ENCODE results near the gene FAM107B. TPM values are rescaled to one million over a fixed set of nuclear protein-coding genes. Genes with fewer than 3 reads are reported as not detected.
A peak's percentile ranks its signal among the peaks of the same experiment; 100 is the strongest.

The FAM107B gene
- total and polyA plus RNA-seq, 2 experiments from 2014 or later: 11.0 to 17.6 TPM

DNA sequence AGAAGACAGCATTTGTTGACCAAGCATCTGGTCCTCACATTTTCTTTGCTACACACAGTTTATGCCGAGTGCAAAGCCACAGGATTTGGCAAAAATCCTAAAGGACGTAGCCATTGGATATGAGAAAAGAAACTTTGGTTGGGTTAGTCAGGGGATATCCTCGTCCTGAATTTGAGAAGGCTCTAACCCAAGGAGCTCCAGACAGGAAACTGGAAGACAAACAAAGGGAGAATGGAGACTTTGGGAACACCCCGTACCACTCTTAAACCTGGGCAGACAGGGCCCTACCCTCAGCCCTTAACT is 297.3 kb downstream of the FAM107B start:
- Mint-ChIP-seq H3K4me1 (peaks cover 10% of the 10 kb centered on the region; the same call in 2 of the 3 replicates), H3K36me3 (ENCODE audit: low read depth) (peaks cover 9% of the 10 kb centered on the region), H3K27ac (no peak overlapping the region), H3K4me3 (no peak overlapping the region), H3K9me3 (peaks cover 9% of the 10 kb centered on the region), H3K27me3 (ENCODE audit: insufficient read depth, low read depth, poor library complexity) (peaks cover 1% of the 10 kb centered on the region)
- no peaks in the 10 kb centered on the region; the same call in 1 of the 2 replicates for H3K4me1 ChIP-seq (ENCODE audit: insufficient read depth)
- ATAC-seq: no peak
- no peaks in the 10 kb centered on the region for H3F3A ChIP-seq (replicated peaks; ENCODE audit: low read depth)
- H3K9me2 ChIP-seq (ENCODE audit: insufficient read depth): no peaks in the 10 kb centered on the region
- H3K27me3 ChIP-seq (ENCODE audit: insufficient read depth): no peaks in the 10 kb centered on the region
- H3K79me2 ChIP-seq (replicated peaks; ENCODE audit: insufficient read depth): no peaks in the 10 kb centered on the region
- no peak for DNase-seq (ENCODE audit: low spot score)
- no peak overlapping the region for H3K27ac ChIP-seq (ENCODE audit: low read depth)
- TF ChIP-seq ZNF114 (CRISPR knock-in tag; IDR thresholded peaks at IDR 0.05): no peak
- no peak for TF ChIP-seq EZH2phosphoT487 (IDR thresholded peaks at IDR 0.05; ENCODE audit: unreplicated experiment)
- no peak for TF ChIP-seq POLR2AphosphoS5 (IDR thresholded peaks at IDR 0.05; ENCODE audit: low read depth)
- no peak for TF ChIP-seq STAT1 (IDR thresholded peaks at IDR 0.05; ENCODE audit: unreplicated experiment)
- no peak for TF ChIP-seq CREB1 (CRISPR knock-in tag; IDR thresholded peaks at IDR 0.05; ENCODE audit: low read depth)
- TF ChIP-seq, protein P1, sequence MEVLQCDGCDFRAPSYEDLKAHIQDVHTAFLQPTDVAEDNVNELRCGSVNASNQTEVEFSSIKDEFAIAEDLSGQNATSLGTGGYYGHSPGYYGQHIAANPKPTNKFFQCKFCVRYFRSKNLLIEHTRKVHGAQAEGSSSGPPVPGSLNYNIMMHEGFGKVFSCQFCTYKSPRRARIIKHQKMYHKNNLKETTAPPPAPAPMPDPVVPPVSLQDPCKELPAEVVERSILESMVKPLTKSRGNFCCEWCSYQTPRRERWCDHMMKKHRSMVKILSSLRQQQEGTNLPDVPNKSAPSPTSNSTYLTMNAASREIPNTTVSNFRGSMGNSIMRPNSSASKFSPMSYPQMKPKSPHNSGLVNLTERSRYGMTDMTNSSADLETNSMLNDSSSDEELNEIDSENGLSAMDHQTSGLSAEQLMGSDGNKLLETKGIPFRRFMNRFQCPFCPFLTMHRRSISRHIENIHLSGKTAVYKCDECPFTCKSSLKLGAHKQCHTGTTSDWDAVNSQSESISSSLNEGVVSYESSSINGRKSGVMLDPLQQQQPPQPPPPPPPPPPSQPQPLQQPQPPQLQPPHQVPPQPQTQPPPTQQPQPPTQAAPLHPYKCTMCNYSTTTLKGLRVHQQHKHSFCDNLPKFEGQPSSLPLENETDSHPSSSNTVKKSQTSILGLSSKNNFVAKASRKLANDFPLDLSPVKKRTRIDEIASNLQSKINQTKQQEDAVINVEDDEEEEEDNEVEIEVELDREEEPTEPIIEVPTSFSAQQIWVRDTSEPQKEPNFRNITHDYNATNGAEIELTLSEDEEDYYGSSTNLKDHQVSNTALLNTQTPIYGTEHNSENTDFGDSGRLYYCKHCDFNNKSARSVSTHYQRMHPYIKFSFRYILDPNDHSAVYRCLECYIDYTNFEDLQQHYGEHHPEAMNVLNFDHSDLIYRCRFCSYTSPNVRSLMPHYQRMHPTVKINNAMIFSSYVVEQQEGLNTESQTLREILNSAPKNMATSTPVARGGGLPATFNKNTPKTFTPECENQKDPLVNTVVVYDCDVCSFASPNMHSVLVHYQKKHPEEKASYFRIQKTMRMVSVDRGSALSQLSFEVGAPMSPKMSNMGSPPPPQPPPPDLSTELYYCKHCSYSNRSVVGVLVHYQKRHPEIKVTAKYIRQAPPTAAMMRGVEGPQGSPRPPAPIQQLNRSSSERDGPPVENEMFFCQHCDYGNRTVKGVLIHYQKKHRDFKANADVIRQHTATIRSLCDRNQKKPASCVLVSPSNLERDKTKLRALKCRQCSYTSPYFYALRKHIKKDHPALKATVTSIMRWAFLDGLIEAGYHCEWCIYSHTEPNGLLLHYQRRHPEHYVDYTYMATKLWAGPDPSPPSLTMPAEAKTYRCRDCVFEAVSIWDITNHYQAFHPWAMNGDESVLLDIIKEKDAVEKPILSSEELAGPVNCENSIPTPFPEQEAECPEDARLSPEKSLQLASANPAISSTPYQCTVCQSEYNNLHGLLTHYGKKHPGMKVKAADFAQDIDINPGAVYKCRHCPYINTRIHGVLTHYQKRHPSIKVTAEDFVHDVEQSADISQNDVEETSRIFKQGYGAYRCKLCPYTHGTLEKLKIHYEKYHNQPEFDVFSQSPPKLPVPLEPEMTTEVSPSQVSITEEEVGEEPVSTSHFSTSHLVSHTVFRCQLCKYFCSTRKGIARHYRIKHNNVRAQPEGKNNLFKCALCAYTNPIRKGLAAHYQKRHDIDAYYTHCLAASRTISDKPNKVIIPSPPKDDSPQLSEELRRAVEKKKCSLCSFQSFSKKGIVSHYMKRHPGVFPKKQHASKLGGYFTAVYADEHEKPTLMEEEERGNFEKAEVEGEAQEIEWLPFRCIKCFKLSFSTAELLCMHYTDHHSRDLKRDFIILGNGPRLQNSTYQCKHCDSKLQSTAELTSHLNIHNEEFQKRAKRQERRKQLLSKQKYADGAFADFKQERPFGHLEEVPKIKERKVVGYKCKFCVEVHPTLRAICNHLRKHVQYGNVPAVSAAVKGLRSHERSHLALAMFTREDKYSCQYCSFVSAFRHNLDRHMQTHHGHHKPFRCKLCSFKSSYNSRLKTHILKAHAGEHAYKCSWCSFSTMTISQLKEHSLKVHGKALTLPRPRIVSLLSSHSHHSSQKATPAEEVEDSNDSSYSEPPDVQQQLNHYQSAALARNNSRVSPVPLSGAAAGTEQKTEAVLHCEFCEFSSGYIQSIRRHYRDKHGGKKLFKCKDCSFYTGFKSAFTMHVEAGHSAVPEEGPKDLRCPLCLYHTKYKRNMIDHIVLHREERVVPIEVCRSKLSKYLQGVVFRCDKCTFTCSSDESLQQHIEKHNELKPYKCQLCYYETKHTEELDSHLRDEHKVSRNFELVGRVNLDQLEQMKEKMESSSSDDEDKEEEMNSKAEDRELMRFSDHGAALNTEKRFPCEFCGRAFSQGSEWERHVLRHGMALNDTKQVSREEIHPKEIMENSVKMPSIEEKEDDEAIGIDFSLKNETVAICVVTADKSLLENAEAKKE (CRISPR knock-in tag; IDR thresholded peaks at IDR 0.05): no peak
- TF ChIP-seq JUNB (IDR thresholded peaks at IDR 0.05; ENCODE audit: unreplicated experiment): no peak
- no peak for TF ChIP-seq ZNF331 (CRISPR knock-in tag; IDR thresholded peaks at IDR 0.05; ENCODE audit: low read depth)
- TF ChIP-seq, protein P2, sequence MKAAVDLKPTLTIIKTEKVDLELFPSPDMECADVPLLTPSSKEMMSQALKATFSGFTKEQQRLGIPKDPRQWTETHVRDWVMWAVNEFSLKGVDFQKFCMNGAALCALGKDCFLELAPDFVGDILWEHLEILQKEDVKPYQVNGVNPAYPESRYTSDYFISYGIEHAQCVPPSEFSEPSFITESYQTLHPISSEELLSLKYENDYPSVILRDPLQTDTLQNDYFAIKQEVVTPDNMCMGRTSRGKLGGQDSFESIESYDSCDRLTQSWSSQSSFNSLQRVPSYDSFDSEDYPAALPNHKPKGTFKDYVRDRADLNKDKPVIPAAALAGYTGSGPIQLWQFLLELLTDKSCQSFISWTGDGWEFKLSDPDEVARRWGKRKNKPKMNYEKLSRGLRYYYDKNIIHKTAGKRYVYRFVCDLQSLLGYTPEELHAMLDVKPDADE (IDR thresholded peaks at IDR 0.05): no peak
- no peak for TF ChIP-seq EZH2 (IDR thresholded peaks at IDR 0.05; ENCODE audit: low read depth, unreplicated experiment)
- TF ChIP-seq, protein P3, sequence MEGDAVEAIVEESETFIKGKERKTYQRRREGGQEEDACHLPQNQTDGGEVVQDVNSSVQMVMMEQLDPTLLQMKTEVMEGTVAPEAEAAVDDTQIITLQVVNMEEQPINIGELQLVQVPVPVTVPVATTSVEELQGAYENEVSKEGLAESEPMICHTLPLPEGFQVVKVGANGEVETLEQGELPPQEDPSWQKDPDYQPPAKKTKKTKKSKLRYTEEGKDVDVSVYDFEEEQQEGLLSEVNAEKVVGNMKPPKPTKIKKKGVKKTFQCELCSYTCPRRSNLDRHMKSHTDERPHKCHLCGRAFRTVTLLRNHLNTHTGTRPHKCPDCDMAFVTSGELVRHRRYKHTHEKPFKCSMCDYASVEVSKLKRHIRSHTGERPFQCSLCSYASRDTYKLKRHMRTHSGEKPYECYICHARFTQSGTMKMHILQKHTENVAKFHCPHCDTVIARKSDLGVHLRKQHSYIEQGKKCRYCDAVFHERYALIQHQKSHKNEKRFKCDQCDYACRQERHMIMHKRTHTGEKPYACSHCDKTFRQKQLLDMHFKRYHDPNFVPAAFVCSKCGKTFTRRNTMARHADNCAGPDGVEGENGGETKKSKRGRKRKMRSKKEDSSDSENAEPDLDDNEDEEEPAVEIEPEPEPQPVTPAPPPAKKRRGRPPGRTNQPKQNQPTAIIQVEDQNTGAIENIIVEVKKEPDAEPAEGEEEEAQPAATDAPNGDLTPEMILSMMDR (conservative IDR thresholded peaks at IDR 0.05; ENCODE audit: low read depth in 2 of 2): no peak
- no peak for TF ChIP-seq NANOG (IDR thresholded peaks at IDR 0.05; ENCODE audit: borderline replicate concordance)
- TF ChIP-seq, protein P4, sequence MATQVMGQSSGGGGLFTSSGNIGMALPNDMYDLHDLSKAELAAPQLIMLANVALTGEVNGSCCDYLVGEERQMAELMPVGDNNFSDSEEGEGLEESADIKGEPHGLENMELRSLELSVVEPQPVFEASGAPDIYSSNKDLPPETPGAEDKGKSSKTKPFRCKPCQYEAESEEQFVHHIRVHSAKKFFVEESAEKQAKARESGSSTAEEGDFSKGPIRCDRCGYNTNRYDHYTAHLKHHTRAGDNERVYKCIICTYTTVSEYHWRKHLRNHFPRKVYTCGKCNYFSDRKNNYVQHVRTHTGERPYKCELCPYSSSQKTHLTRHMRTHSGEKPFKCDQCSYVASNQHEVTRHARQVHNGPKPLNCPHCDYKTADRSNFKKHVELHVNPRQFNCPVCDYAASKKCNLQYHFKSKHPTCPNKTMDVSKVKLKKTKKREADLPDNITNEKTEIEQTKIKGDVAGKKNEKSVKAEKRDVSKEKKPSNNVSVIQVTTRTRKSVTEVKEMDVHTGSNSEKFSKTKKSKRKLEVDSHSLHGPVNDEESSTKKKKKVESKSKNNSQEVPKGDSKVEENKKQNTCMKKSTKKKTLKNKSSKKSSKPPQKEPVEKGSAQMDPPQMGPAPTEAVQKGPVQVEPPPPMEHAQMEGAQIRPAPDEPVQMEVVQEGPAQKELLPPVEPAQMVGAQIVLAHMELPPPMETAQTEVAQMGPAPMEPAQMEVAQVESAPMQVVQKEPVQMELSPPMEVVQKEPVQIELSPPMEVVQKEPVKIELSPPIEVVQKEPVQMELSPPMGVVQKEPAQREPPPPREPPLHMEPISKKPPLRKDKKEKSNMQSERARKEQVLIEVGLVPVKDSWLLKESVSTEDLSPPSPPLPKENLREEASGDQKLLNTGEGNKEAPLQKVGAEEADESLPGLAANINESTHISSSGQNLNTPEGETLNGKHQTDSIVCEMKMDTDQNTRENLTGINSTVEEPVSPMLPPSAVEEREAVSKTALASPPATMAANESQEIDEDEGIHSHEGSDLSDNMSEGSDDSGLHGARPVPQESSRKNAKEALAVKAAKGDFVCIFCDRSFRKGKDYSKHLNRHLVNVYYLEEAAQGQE (IDR thresholded peaks at IDR 0.05; ENCODE audit: unreplicated experiment): no peak
- H4K20me1 ChIP-seq (replicated peaks; ENCODE audit: insufficient read depth): no peaks in the 10 kb centered on the region
- H3K36me3 ChIP-seq (ENCODE audit: insufficient read depth): no peaks in the 10 kb centered on the region
- no peak overlapping the region for H3K4me3 ChIP-seq
- H3K4me2 ChIP-seq: no peak overlapping the region
- peak overlapping the region; percentile 59; the same call in 1 of the 2 replicates for H2AFZ ChIP-seq

Data from GM23338 (cell line).